ENCODE results near the gene AGRN.

GRCh38 chr1:1021010-1021919, 1.3 kb downstream of the AGRN start:
- TF ChIP-seq POLR2A (IDR thresholded peaks at IDR 0.05) (no peak), CTCF (IDR thresholded peaks at IDR 0.05) (no peak), POLR2AphosphoS5 (IDR thresholded peaks at IDR 0.05) (no peak), EP300 (IDR thresholded peaks at IDR 0.05) (no peak)

Data from suprapubic skin (tissue), 4 donors.